ENCODE measurements around the gene KCNAB1.
"Not testable (repeated sequence)": the region's sequence is repeated elsewhere in the genome, so short reads cannot be mapped to it uniquely, and the experiment has no call there.

The KCNAB1 gene

DNA sequence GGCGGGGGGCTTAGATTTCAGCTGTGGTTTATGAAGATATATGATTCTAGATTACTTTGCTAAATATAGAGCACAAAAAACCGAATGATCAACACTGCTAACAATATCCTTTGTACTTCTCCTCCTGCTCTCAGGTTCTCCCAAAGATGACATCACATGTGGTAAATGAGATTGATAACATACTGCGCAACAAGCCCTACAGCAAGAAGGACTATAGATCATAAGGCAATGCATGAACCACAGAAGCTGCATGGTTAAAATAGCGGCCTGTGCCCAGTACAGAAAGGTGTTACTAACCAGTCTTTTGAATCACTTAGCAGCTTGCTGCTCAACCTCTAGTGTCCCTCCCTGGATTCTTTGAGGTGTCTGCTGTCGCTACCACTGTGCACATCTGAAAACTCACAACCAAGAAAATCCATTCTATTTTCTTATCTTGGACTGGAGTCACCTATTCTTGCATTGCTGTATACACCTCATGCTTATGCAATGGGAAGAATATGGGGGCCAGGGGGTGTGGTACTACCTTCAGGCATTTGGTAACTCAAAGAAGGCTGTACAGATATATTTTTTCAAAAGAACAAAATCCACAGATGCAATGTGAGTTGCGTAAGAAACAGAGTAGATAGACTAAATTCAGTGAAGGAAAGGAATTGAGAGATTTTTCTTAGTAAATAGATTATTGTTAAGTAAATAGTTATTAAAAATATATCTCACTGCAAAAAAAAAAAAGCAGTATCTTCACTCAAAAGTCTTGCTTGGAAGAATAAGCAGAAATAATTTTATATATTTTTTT lies 416.3 kb downstream of the KCNAB1 start:
- no peak for DNase-seq (ENCODE audit: low read depth, low spot score)

DNA sequence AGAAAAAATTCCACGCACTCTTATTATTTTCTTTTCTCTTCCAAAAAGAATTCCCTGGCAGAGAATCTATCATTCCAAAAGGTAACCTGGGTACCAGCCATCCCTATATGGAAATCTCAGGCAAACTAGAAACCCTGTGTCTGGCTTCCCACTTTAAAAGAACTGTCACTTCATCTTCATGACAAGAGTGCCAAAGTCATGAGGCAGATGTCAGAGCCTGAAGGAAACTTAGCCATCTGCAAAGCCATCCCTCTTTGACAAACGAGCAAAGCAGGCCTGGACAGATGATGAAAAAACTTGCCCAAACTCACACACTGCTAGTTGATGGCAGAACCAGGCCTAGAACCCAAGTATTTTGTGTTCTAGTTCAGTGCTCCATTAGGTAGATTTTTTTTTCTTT lies 418.7 kb downstream of the KCNAB1 start:
- DNase-seq (ENCODE audit: low read depth, low spot score), result no peak

DNA sequence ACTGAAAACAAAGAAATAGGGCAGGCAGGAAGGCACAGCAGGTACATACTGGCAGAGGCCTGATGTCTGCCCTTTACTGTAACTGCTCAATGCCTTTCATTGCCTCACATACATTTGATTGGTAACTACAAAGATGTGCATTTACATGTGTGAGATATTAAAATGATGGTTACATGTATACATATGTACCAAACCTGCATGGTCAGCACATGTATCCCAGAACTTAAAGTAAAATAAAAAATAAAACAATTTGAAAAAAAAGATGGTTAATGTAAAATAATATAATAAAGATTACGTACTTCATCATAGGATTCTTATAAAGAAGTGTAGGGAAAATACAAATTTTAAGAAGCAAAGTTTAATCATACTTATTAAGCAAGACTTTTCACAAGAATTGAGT lies 419.4 kb downstream of the KCNAB1 start:
- no peak for DNase-seq (ENCODE audit: low read depth, low spot score)

DNA sequence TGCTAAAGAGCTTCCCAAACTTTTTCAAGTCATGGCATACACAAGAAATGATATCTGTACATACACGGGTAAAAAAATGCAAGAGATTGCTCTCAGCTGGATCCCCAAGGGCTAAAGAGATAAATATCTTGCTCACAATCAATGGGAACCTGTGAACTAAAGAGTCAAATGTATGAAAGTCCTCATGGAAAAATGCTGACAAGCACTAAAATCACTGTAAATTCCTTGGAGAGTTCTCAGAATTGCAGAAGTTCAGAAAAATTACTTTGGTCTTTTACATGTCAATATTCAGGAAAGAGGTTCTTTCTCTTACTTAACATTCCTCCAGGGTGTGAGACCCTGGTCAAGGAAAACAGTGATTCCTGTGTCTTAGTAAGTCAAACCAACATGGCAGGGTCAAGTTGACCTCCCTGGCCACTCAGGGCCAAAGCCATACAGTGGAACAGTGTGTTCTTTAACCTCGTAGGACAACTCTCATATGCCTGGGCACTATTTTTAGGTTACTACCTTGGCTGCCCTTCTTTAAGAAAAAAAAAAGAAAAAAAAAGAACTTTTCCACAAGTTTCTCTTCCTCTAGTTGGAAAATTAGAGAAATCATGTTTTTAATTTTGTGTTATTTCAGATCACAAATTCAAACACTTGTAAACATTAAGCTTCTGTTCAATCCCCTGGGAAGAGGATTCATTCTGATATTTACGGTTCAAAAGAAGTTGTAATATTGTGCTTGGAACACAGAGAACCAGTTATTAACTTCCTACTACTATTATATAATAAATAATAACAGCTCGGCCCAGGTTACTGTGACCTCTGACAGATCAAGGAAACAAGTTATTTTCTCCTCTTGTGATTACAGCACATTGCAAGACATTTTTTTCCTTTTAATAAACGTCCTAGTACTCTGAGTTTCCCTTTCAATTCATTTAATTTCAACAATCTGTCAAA lies 422.0 kb downstream of the KCNAB1 start:
- no peak for DNase-seq (ENCODE audit: low read depth, low spot score)

DNA sequence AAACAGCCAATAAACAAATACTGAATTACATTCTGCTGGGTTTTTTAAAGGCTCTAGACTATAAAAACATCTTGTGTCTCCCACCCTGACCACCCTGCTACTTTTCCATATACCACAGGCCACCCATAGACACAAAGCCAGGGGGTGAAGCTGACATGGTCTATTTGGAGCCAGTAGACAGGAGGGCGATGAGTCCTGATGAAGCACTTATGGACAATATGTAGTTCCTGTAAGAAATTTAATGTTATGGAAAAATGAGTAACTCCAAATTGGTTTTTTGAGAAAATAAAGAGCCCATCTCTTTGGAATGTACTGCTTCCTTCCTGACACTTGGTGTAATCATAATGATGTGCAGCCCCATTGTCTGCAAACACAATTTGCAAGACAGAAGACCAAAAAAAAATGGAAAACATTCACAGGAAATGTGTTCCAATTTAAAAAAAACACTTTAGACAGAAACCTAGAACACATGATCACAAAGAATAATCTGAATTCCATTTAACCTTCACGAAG lies 422.7 kb downstream of the KCNAB1 start:
- DNase-seq (ENCODE audit: low read depth, low spot score), result no peak

DNA sequence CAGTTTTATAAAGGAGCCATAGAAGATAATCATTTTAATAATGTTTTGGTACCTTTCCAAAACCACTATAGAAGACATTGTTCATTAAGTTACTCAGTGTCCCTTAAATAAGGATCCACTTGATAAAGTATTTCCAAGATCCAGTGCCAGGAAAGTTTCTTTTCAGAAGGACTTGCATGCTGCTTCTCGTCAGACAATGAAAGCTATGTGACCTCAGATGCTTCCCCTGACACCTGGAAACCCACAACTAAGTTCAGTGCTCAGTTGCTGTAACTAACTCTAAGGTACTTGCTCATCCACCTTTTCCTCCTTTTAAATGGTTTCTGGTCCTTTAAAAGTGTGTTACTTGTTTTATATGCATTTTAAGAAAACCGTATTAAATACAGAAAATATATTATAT lies 427.3 kb downstream of the KCNAB1 start:
- peak; percentile 63 for DNase-seq (ENCODE audit: low read depth, low spot score)

DNA sequence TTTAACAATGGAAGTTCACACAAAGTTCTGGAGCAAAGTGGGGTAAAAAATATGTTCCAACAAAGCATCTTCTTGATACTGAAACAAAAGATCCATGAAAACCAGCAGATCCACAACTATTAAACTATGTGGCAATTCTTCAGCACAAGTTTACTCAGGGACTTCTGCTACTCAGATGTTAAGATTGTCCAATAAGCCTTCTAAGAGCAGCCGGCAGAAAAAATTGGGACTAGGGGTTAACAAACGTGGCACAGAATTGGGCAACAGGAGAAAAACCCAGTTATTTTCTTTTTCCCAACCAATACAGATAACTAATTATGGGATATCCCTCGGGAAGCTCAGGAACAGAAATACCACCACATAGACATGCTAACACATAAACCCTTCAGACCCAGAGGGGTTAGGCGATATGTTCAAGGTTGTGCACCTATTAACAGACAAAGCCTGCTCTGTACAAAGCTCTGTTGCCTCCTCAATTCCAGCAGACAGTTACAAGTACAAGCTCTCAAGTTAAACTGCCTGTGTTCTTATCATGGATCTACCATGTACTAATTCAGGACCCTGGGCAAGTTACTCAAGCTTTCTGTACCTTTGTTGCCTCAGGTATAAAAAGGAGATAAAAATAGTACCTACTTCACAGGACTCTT lies 427.8 kb downstream of the KCNAB1 start:
- no peak for DNase-seq (ENCODE audit: low read depth, low spot score)

DNA sequence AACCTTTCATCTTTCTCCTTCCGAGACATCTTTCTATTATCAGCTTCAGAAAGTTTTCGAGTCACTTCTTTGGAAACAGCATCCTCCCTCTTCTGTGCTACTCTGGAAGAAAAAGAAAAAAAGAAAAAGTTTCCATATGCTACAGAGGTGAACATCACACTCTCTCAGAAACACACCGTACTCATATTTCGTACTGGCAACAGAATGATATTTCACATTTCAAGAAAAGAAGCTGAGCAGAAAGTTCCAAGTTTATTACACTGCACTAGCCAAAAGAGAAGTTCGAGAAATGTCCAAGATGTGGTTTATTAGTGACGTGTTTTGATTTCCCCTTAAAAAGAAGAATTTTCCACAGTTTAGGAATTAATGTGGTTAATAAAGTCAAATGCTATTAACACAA lies 428.5 kb downstream of the KCNAB1 start:
- DNase-seq (ENCODE audit: low read depth, low spot score), result no peak

DNA sequence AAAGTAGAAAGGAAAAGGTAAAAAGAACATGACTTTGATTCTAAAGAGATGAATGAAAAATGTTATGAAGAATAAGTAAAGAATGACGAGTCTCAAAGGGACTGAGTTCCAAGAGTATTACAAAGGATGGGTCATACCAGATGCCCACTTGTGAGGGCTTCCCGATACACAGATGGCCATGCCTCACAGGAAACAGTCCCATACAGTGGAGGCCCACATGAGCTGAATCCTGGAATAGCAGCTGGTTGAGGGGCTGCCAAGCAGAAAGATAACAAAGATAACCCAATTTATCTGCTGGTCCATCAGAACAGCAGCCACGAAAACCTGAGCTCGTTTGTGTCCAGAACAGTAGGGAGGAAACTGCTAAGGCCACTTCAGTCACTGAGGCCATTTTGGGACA lies 430.9 kb downstream of the KCNAB1 start:
- no peak for DNase-seq (ENCODE audit: low read depth, low spot score)

DNA sequence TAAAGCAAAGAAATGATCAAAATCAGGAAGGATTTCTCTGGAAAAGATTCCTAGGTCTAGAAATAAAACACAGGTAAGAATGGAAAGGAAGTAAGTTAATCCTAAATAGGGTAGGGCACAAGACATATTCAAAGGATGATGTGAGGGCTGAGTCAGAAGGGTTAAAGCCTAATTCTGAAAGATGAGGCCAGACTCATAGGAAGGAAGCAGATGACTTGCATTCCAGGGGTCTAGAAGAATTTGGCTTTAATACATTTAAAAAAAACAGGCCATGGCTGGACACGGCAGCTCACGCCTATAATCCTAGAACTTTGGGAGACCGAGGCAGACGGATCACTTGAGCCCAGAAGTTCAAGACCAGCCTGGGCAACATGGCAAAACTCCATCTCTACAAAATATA lies 431.4 kb downstream of the KCNAB1 start:
- peak; percentile 69 for DNase-seq (ENCODE audit: low read depth, low spot score)

DNA sequence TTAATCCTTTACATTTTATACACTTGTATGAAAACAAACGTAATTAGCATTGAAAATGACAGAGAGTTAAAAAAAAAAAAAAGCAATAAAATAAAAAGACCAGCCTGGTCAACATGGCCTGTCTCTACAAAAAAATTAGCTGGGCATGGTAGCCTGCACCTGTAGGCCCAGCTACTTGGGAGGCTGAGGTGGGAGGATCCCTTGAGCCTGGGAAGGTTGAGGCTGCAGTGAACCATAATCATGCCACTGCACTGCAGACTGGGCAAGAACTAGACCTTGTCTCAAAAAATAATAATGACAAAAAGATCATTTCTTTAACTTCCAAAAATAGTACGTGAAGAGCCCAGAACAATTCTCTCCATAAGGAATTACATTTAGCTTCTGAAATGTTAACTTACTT lies 432.6 kb downstream of the KCNAB1 start:
- no peak for DNase-seq (ENCODE audit: low read depth, low spot score)

DNA sequence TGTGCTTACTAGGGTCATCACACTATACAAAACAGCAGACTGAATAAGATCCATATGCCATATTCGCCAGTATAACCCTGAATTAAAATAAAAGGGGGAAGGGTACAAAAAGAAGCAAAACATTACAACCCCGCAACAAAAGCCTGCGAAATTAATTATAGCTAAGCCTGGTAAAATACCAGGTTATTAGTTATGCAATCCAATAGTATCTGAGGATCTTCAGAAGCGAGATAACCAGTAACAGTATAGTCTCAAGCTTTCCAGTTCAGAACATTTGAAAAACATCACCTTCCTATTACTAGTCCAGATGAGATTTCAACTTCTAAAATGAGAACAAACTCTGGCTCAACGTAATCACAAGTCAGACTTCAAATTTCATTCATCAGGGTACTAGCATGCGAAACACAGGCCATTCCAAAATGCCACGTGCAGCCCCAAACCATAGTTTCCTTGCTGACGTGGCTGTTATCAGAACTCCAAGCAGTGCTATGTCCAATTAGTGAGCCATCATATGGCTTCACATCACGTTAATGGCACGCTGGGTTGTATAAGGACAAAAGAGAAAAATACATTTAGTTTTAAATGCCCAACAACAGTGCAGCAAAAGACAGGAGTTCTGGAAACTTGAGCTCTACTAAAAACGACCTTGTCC lies 433.5 kb downstream of the KCNAB1 start:
- DNase-seq (ENCODE audit: low read depth, low spot score), result peak; percentile 75

DNA sequence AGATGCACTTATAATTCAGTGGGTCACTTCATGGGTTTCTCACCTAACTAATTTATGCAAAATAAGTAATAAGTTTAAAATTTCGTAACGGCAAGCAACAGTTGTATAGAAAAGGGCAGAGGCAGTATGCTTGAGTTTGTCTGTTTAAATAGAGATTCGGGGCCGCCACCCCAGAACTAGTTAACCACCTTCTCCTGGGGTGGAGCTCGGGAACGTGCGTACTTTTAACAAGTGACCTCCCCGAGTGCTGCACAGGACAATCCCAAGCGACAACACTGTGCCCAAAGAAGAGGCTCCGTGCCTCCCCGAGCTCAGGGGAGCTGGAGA lies 434.1 kb downstream of the KCNAB1 start:
- DNase-seq (ENCODE audit: low read depth, low spot score), result no peak

DNA sequence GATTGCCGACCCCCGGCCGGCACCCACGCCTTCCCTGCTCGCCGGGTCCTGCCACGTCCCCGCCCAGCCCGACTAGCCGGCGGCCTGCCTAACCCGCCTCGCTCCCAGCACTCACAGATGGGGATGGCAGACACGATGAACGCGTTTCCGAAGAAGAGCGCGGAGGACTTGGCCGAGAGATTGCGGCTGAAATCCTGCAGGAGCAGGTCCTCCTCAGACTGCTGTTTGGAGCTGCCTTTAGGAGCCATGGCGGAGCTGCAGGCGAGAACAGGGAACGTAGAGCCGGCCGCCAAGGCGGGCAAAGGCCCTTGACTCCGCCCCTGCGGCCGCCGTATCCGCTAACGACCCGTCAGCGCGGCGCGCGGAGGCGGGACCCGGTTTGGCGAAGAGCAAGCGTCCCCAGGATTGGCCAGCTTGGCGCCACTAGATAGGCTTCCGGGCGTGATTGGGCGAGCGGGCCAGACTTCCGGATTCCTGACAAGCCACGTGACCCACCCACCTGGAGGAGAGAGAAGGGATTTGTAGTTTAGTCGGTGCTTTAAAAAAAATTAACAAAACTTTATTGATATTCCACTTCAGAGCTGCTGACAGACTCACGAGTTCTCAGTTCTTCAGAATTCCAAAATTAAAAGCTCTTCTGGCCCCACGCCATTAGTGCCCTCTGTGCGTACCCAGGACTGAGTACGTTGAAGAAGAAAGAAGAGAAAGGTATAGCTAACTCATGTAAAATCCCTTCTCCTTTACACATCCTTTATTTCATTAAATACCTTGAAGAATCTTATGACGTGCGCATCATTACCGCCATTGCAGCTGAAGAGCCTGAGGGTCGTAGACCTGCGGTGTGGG lies 434.7 kb downstream of the KCNAB1 start, which contains the start of gene SSR3:
Gene SSR3 (minus strand): TSS at position 276 of the 846 bp plus-strand sequence. CDS start 28 bp downstream, at position 248.
- peak; percentile 100 for DNase-seq (ENCODE audit: low read depth, low spot score)

DNA sequence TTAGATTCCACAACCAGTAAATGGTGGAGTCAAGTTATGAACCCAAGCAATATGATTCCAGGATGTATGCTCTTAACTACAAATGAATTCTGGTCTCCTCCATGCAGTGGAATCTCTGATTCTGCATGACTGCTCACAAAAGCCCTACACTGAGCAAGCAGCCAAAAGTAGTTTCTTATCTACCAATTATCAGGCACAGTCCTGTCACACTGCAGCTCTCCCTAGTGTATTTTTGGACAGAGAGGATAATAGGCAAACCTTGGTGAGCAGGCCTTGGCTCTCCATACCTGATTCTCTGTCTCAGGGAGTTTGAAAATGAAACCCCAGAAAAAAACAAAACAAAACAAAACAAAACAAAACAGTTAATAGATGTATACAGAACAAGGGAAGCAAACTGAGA lies 438.0 kb downstream of the KCNAB1 start:
- DNase-seq (ENCODE audit: low read depth, low spot score), result peak; percentile 27

DNA sequence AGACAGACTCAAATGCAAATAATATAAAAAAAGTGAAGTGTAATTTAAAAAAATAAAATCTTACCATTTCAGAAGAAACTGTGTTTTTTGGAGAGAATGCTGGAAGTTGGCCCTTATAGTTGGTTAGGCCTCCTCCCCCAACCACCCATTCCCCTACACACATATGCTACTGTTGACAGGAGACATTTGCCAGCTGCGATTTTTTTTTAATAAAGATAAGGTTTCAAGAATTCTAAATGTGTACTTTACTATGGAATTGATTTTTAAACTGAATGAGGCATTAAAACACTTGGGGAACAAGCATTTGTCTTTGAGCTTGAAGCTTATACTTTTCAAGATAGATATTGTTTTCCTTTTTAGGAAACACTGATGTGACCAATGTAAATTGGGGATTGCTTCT lies 438.9 kb downstream of the KCNAB1 start:
- DNase-seq (ENCODE audit: low read depth, low spot score), result no peak

DNA sequence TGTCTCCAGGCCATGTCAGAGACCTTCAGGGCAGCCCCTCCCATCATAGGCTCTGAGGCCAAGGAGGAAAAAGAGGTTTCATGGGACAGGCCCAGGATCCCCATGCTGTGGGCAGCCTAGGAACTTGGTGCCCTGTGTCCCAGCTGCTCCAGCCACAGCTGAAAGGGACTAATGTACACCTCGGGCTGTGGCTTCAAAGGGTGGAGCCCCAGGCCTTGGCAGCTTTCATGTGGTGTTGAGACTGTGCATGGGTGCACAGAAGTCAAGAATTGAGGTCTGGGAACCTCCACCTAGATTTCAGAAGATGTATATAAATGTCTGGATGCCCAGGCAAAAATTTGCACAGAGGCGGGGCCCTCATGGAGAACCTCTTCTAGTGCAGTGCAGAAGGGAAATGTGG lies 441.2 kb downstream of the KCNAB1 start:
- DNase-seq (ENCODE audit: low read depth, low spot score), result no peak

DNA sequence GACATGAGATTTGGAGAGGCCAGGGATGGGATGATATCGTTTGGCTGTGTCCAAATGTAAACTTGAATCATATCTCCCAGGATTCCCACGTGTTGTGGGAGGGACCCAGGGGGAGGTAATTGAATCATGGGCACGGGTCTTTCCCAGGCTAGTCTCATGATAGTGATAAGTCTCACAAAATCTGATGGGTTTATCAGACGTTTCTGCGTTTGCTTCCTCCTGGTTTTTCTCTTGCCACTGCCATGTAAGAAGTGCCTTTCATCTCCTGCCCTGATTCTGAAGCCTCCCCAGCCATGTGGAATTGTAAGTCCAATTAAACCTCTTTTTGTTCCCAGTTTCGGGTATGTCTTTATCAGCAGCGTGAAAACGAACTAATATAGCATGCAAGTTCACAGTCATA lies 442.1 kb downstream of the KCNAB1 start:
- DNase-seq (ENCODE audit: low read depth, low spot score), result not testable (repeated sequence)

DNA sequence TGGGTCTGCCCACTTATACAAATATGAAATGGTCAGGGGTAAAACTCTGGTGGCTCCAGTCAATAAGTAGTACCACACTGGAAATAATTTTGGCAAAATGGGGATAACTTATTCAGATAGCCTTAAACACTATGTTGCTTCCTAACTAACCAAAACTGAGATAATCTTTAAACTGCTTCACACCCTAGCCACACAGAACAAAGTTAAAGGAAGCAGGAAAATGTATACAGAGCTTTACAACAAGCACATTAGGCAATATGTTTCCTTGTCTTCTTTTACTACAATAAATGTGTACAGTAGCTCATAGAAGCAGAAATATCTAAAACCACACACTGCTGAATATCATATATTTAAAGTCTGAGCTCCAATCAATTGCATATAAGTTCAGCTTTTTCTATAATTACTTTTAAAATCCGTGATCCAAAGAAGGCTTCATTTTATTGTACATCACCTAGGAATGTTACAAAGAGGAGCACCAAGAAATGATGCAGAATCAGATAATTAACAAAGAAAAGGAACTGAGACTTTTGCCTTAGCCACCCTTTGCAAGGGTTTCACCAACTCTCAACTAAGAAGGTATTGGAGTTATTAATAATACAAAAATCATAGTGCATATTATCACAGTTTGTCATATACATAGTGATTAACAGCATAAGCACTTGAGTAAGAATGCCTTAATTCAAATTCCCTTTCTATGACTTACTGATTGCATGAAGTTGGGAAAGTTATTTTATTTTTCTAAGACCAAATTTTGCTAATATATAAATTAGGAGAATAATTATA lies 443.7 kb downstream of the KCNAB1 start:
- DNase-seq (ENCODE audit: low read depth, low spot score), result no peak

DNA sequence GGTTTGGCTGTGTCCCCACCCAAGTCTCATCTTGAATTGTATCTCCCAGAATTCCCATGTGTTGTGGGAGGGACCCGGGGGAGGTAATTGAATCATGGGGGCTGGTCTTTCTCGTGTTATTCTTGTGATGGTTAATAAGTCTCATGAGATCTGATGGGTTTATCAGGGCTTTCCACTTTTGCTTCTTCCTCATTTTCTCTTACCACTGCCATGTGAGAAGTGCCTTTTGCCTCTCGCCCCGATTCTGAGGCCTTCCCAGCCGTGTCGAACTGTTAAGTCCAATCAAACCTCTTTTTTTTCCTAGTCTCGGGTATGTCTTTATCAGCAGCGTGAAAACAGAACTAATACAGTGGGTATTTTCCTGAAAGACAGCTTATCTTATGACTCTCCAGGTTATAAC lies 448.6 kb downstream of the KCNAB1 start:
- DNase-seq (ENCODE audit: low read depth, low spot score), result not testable (repeated sequence)

All from astrocyte of the hippocampus (primary cell).